ENCODE measurements around the gene PTTG1IP. TPM values are rescaled to one million over a fixed set of nuclear protein-coding genes. Genes with fewer than 3 reads are reported as not detected.
"Not testable (repeated sequence)": the region's sequence is repeated elsewhere in the genome, so short reads cannot be mapped to it uniquely, and the experiment has no call there.

PTTG1IP gene
- total RNA-seq, 1 experiment from 2014 or later: 239 TPM

DNA sequence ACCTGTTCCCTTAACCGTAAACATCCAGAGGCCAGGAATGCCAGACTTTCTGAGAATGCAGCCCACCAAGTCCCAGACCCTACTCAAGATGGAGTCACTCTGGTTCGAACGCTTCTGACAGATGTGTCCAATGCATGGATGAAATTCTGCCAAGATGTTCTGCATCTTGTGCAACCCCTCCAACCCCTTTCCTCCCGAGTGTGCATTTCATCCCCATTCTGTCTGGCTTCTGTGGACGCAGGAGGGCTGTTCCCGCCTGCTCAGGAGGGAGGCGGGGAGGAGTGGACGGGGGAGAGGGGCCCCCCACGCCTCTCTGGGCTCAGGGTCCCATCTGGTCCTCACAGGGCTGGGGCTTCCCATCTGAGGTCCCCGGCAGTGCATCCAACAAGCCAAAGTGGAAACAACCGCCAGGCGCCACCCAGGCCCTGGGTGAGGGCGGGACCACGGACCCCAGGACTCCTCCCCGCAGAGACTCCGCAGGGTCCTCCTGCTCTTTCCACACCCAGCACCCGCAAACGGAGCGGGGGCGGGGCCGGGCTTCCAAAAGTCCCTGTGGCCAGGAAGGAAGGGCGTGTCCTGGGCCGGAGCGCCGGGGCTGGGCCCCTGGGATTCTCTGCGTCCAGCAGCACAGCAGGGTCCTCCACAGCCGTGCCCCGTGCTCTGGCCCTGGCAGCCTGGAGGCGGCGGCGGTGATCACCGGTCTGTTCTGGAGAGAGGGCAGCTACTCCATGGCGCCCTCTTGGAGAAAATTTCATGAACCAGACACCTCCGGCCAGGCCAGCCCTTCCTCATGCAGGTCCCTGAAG lies 27.9 kb downstream of the PTTG1IP start:
- no peak for DNase-seq (ENCODE audit: low spot score)

DNA sequence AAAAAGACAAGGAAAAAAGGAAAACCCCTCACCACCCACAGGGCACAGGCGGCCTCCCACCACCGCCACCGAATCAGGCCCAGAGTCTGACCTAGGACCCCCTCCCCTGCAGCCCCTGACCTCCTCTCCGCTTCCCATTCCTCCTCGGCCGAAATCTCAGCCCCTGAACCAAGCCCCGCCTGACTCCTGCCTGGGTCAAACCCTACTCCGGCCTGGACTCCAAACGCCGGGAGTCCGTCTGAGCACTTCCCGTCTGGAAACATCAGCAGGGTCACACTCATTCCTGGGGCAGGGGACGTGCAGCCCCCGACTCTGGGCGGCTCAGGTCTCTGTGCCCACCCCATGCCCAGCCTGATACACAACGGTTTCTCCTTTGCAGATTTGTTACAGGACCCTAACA lies 29.2 kb downstream of the PTTG1IP start:
- DNase-seq (ENCODE audit: low spot score): no peak

DNA sequence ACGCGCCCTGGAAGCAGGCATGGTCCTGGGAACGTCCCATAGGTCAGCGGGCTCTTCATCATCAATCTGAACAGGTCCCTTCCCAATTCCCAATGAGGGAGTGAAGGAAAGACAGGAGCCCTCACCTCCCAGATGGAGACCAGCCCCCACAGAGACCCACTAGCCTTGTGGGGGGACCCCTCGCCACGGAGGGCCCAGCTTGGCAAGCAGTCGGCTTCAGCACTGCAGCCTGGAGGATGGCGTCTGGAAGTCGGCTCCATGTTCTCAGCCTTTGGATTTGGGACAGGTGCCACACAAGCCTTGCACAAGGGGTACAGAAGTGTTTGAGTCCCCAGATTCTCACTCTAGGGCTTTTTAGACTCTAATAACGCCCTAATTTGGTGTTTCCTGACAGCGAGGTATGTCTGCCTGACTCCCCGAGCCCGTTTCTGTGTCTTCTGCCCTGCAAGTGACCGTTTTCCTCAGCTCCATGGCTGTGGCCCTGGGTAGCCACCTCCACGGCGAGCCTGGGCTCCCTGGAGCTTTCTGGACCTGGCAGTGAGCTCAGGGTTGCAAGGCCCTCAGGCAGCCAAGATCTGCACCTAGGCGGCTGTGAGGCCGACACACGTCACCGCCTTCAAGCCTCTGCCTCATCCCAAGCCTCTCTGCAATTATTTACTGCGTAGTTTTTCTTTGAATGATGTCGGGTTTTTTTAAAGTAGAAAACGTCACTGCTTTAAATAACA lies 30.6 kb downstream of the PTTG1IP start:
- DNase-seq (ENCODE audit: low spot score): no peak

DNA sequence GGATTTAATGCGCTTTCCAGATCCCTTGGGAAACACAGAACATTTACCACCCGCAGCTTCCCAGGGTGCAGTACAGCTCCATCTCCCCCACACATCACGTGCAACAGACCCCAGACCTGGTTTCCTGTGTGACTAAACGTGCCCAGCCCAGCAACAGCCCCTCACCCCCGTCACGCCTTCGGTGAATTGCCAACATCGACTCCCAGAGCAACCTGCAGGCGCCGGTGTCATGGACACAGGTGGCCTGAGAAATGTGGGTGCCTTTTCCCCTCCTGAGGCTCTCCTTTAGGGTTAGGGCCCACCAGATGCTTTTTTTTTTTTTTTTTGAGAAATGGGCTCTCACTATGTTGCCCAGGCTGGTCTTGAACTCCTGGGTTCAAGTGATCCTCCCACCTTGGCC lies 31.4 kb downstream of the PTTG1IP start:
- DNase-seq (ENCODE audit: low spot score): no peak

DNA sequence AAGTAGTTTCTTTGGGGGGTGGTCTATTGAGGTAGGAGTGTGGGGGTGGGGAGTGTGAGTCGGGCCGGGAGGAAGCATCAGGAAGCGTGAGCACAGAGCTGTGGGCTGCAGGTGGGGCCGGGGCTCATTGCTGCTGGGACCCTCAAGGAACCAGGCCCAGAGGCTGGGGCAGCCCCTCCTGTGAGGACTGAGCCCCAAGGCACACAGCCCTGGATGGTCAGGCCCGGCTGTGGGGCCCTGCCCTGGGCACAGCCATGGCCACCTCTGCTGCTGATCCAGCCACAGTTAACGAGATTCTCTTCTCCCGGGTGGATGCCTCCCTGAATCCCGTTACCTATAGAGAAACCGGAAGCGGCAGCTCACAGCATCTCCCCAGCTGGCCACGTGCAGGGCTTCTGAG lies 32.7 kb downstream of the PTTG1IP start:
- no peak for DNase-seq (ENCODE audit: low spot score)

DNA sequence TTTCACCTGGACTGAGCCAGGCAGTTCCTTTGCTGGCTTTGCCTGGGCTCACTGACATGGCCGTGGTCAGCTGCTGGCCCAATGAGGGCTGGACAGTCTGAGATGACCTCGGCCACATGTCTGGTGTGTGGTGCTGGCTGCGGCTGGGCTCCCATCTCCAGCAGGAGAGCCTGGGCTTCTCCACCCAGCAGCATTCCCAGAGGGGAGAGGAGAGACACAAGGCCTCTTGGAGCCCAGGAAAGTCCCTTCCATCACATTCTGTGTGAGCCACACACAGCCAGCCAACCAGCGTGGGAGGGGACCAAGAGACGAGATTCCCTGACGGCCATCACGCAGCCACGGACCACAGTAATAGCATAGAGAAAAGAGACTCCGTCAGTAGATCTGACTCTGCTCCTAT lies 34.5 kb downstream of the PTTG1IP start:
- no peak for DNase-seq (ENCODE audit: low spot score)

DNA sequence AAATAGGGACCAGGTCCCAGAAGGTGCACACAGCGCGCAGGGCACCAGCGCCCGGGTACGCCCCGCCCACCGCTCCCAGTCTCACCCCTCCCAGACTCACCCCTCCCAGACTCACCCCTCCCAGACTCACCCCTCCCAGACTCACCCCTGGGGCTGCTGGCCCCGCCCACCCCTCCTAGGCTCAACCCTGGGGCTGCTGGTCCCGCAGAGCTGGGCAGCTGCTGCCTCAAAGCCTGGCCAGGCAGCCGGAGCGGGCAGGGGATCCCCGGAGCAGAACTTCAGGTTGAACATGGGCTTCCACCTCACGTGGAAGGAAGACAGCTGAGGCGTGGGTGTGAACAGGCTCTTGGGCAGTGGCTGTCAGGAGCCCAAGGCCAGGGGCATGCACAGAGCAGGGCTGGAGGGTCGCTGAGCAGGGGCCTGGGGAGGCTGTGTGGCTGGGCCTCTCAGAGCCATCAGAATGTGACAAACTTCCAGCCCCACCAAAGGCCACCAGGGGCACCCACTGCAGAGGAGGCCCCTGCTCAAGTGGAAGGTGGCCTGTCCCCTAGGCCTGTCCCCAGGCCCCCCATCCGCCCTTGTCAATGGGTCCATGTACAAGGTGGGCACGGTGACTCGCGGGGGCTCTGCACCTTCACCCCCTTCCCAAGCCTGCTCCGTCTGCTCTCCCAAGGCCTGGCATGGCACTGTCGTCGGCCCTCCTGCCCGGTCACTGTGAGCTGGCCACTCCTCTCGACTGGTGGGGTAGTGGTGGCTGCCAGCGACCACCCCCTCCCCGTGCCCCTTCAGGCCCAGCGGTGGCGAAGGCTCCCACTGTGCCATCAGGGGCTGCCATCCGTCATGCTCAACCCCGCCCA lies 35.2 kb downstream of the PTTG1IP start:
- DNase-seq (ENCODE audit: low spot score): no peak

DNA sequence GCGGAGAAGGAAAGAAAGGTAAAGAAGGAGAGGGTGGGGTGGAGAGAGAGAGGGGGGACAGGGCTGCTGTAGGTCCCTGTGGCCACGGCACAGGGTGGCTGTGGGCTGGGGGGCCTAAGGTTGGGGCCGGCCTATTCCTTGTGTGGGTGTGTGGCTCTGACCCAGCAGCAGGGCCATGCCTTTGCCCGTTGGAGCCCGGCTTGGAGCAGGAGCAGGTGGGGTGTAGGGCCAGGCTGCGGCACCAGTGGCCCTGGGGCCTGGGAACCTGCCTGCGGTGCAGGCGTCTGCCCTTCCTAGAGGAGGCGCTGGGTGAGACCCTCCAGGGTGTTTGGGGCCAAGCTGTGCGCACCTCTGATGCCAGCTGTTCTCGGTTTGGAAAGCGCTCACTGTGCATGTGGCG lies 36.0 kb downstream of the PTTG1IP start:
- no peak for DNase-seq (ENCODE audit: low spot score)

DNA sequence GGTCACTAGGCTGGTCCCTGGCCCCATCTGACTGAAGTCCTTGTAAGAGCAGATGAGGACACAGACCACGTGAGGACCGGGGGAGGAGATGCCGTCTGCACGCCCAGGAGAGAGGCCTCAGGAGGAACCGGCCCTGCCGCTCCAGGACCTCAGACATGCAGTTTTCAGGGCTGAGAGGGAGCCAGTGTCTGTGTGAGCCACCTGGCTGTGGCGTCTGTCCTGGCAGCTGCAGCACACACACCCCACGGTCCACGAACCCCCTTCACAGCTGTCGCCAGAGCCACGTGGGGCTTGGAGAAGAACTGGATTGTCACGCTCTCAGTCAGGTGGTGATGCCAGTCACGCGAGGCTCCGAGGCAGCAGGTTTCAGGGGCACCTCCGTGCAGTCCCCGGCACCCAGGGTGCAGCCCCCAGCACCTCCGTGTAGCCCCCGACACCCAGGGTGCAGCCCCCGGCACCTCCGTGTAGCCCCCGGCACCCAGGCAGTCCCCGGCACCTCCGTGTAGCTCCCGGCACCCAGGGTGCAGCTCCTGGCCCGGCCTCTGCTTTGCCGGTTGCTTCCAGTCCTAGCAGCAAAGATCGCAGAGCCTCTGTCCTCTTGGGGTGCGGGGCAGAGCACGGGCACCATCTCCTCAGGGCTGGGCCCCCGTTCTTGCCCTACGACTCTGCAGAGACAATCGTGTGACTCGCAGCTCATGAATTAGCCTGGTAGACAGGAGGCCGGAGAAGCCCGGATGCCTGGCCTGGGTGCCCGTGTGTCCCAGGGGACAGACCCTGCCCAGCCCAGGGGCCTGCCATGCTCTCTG lies 36.6 kb downstream of the PTTG1IP start:
- DNase-seq (ENCODE audit: low spot score): no peak

DNA sequence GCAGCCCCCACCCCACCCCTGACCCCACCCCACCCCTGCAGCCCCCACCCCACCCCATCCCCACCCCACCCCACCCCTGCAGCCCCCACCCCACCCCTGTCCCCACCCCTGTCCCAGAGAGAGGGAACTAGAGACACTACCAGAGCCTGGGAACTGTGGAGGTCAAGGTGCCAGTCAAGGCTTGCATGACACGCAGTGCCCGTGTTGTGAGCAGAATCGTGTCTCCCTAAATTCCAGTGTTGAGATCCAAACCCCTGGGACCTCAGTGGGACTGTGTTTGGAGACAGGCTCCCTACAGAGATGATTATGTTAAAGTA lies 37.2 kb downstream of the PTTG1IP start:
- no peak for DNase-seq (ENCODE audit: low spot score)

DNA sequence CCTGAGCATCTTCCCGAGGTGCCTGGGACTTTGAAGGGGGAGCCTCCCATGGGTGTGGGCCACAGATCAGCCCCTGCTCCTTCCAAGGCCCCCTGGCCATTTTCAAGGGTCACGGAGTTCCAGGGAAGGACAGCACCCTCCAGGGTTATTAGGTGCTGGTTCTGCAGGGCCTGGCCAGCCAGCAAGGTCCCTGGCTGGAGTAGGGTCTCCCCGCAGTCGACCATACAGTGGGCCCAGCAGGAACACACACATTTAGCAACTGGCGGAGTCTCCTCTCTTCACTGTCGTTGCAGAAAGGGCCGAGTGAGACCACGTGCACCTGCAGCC lies 37.9 kb downstream of the PTTG1IP start:
- DNase-seq (ENCODE audit: low spot score): no peak

DNA sequence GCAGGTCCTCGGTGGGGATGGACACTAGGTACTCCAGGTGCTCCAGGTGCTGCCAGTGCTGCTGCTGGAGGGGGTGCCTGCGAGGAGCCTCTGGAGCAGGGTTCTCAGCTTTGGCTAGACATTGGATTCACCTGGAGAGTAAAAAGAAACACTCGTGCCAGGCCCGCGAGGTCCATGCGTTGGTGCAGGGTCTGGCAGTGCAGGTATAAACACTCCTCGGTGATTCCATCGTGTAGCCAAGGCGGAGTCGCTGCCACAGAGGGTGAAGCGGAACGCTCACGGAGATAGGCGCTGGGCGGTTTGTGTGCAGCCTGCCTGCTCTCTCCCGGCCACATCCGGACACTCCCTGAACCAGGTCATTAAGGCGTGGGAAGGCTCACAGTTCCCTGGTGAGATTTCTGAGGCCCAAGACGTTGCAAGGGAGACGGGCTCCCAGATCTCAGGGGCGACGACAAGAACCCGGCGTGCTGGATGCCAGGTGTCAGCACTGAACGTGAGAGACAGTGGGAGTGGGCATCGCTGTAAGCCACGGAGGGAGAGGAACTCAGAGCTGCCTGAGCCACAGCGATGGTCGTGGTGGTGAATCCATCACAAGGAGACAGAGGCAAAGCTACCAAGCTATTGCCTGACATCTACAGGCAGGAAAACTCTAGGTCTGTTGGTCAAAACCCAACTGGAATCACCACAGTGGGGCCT lies 38.4 kb downstream of the PTTG1IP start:
- no peak for DNase-seq (ENCODE audit: low spot score)

DNA sequence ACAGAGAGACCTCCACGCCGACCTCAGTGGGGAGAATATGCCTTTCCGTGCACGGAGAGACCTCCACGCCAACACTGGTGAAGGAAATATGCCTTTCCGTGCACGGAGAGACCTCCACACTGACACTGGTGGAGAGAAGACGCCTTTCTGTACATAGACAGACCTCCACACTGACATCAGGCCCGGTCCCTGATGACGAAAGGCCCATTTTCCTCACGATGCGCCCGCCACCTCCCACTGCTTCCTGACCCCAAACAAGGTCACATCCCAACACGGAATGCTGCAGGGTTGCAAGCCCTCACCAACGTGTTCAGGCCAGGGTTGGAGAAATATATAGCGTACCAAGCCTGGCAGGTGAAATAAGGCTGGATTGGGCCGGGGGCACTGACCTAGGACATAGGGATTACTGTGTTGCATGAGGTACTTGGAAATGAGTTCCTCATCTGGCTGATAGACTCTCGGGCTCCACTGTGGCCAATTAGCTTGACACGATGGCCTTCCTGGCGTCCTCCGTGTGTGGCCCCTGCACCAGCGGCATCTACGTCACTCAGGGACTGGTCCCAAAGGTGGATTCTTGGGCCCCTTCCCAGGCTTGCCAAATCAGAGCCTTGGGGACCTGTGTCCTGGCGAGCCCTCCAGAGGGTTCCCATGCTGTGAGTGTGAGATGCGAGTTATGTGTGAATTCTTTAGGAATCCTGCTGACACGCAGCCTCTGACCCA lies 39.1 kb downstream of the PTTG1IP start:
- DNase-seq (ENCODE audit: low spot score): no peak

DNA sequence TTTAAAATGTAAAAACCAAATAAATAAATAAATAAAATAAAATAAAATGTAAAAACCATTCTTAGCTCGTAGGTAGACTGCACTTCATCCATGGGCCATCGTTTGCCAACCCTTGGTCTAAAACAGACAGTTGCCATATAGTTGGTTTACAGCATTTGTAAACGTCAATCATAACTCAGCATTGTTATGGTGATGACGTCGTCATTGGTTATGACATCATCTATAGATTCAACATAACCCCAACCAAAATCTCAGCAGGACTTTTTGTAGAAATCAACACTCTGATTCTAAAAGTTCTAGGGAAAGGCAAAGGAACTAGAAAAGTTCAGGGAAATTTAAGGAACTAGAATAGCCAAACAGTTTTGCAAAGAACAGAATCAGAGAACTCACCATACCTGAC lies 39.8 kb downstream of the PTTG1IP start:
- no peak for DNase-seq (ENCODE audit: low spot score)

DNA sequence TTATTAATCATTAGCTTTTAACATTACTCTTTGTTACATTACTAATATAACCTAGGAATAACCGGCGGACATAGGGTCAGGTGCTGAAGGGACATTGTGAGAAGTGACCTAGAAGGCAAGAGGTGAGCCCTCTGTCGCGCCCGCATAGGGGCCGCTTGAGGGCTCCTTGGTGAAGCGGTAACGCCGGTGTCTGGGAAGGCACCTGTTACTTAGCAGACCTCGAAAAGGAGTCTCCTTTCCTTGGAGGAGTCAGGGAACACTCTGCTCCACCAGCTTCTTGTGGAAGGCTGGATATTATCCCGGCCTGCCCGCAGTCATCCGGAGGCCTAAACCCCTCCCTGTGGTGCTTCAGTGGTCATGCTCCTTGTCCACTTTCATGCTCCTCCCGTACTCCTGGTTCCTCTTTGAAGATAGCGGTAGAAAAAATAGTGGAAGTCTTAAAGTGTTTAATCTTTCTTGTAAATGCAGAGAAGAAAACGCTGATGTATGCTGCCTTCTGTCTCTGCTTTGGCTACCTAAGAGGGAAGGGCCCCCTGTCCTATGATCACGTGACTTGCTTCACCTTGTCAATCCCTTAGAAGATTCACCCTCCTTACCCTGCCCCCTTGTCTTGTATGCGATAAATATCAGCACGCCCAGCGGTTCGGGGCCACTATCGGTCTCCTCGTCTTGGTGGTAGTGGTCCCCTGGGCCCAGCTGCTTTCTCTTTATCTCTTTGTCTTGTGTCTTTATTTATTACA lies 40.8 kb downstream of the PTTG1IP start:
- not testable (repeated sequence) for DNase-seq (ENCODE audit: low spot score)

DNA sequence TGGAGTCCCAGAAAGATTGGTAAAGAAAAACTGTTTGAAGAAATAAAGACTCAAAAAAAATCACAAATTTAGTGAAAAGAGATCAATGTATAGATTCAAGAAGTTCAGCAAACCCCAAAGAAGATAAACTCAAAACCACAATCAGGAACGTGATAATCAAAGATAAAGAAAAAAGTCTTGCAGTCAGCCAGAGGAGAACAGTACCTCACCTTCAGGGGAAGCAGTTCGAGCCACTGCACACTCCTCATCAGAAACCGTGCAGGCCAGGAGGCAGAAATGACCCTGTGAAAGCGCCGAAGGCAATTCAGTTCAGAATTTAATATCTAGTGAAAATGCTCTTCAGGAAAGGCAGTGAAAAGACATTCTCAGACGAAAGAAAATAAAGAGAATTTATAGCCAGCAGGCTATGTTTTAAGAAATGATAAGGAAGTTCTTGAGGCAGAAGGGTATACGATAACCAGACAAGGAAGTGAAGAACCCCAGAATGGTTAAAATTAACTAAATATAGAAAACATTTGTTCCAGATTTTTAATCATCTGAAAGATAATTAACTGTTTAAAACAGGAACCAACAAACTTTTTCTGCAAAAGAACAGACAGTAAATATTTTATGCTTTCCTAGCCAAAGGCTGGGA lies 42.1 kb downstream of the PTTG1IP start:
- DNase-seq (ENCODE audit: low spot score): no peak

DNA sequence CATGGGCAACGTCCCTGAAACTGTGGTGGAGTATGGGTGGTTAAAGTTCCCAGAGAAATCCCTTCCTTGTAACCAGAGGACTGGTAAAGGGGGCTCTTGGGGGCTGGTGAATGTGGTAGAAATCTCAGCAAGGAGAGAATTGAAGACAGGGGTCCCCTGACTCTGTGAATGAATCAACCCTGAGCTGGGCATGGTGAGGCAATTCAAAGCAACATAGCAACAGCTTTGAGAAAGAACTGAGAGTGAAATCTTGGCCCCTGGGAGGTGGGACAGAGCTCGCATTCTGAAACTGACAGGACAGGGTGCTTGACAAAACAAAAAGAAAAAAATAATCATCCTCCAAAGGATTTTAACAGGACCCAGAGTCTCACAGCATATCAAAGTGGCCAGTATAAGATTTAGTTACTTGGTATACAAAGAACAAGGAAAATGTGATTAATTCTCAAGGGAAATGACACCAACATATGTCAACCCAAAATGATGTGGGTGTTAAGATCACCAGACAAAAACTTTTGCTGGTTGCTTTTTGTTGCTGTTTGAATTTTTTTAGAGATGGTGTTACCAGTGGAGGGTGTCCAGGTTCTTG lies 43.9 kb downstream of the PTTG1IP start:
- no peak for DNase-seq (ENCODE audit: low spot score)

DNA sequence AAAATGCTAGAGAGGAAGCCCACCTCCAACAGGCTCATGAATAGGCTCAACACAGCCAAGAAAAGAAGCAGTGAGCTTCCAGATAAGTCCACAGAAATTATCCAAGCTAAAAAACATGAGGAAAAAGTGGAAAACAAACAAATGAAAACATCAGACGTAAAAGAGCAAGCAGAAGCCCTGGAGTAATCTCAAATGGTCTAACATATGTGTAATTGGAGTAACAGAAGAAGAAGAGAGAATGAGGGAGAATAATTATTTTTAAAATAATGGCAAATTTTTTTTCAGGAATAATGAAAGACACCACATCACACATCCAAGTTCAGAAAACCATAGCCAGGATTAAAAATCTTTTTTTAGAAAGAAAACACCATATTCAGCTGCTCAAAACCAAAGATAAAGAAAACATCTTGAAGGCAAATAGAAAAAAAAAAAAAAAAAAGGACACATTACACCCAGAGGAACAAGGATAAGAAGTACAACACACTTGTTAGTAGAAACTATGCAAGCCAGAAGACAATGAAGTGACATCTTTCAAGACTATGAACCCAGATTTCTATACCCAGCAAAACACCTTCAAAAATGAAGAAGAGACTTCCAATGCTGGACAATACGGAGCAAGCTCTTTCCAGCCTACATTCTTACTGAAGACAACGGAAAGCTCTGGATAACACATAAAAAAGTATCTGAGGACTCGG lies 45.0 kb downstream of the PTTG1IP start:
- no peak for DNase-seq (ENCODE audit: low spot score)

Data from H4 (cell line).